ENCODE results near the gene PANX1.

The PANX1 gene

GRCh38 chr11:94103471-94103870 lies 25.2 kb upstream of the PANX1 start:
- H3K4me3 ChIP-seq (ENCODE audit: low read depth, low read length), result no peak overlapping the region
- TF ChIP-seq CTCF (IDR thresholded peaks at IDR 0.05; ENCODE audit: low read depth, low read length), result no peak

- no peak for TF ChIP-seq CTCF (IDR thresholded peaks at IDR 0.05; ENCODE audit: low read depth, low read length)
- H3K4me3 ChIP-seq (ENCODE audit: low read depth, low read length), result no peak overlapping the region
Measured at GRCh38 chr11:94104734-94105133, 23.9 kb upstream of the PANX1 start.

GRCh38 chr11:94106716-94107115 lies 21.9 kb upstream of the PANX1 start:
- TF ChIP-seq CTCF (IDR thresholded peaks at IDR 0.05; ENCODE audit: low read depth, low read length), result no peak
- no peak overlapping the region for H3K4me3 ChIP-seq (ENCODE audit: low read depth, low read length)

GRCh38 chr11:94107363-94107762 lies 21.3 kb upstream of the PANX1 start:
- TF ChIP-seq CTCF (IDR thresholded peaks at IDR 0.05; ENCODE audit: low read depth, low read length), result no peak
- no peak overlapping the region for H3K4me3 ChIP-seq (ENCODE audit: low read depth, low read length)

GRCh38 chr11:94111241-94111640 lies 17.4 kb upstream of the PANX1 start:
- TF ChIP-seq CTCF (IDR thresholded peaks at IDR 0.05; ENCODE audit: low read depth, low read length), result no peak
- no peak overlapping the region for H3K4me3 ChIP-seq (ENCODE audit: low read depth, low read length)

GRCh38 chr11:94111660-94112059 lies 17.0 kb upstream of the PANX1 start:
- H3K4me3 ChIP-seq (ENCODE audit: low read depth, low read length), result no peak overlapping the region
- TF ChIP-seq CTCF (IDR thresholded peaks at IDR 0.05; ENCODE audit: low read depth, low read length), result no peak

- no peak overlapping the region for H3K4me3 ChIP-seq (ENCODE audit: low read depth, low read length)
- TF ChIP-seq CTCF (IDR thresholded peaks at IDR 0.05; ENCODE audit: low read depth, low read length), result no peak
Measured at GRCh38 chr11:94112206-94112953, 16.3 kb upstream of the PANX1 start.
